ENCODE data around the gene FLCN.
"Not testable (repeated sequence)": the region's sequence is repeated elsewhere in the genome, so short reads cannot be mapped to it uniquely, and the experiment has no call there.

FLCN gene

GRCh38 chr17:17237026-17237799 is at the start of gene FLCN:
Gene FLCN, minus strand, starts transcription at chr17:17237168. Its CDS starts 9,031 bp downstream, at chr17:17228137.
- peak; percentile 93 for DNase-seq
- in situ Hi-C loops (cut with MboI; ENCODE audit: low pct_unique_long_range_greater_than_20kb, low sequenced_read_pairs) = no loop called here

GRCh38 chr17:17285951-17286350 is 49.0 kb upstream of the FLCN start:
- in situ Hi-C loops (cut with MboI; ENCODE audit: low pct_unique_long_range_greater_than_20kb, low sequenced_read_pairs) = no loop called here
- no peak for DNase-seq

- DNase-seq = peak; percentile 97
- in situ Hi-C loops (cut with MboI; ENCODE audit: low pct_unique_long_range_greater_than_20kb, low sequenced_read_pairs) = no loop called here
Observed at GRCh38 chr17:17280613-17281549, 43.9 kb upstream of the FLCN start, which contains the start of gene COPS3. Gene COPS3, minus strand, starts transcription at chr17:17281246. Its CDS starts 60 bp downstream, at chr17:17281186.

- no peak for DNase-seq
- in situ Hi-C loops (cut with MboI; ENCODE audit: low pct_unique_long_range_greater_than_20kb, low sequenced_read_pairs) = no loop called here
Observed at GRCh38 chr17:17279316-17279715, 42.3 kb upstream of the FLCN start.

GRCh38 chr17:17277431-17277830 is 40.5 kb upstream of the FLCN start:
- DNase-seq; in situ Hi-C loops (cut with MboI; ENCODE audit: low pct_unique_long_range_greater_than_20kb, low sequenced_read_pairs): not testable (repeated sequence)

GRCh38 chr17:17275971-17276370 is 39.0 kb upstream of the FLCN start:
- in situ Hi-C loops (cut with MboI; ENCODE audit: low pct_unique_long_range_greater_than_20kb, low sequenced_read_pairs) = no loop called here
- DNase-seq = peak; percentile 69

GRCh38 chr17:17269926-17270773 is 33.2 kb upstream of the FLCN start:
- peak; percentile 40 for DNase-seq
- in situ Hi-C loops (cut with MboI; ENCODE audit: low pct_unique_long_range_greater_than_20kb, low sequenced_read_pairs) = no loop called here

GRCh38 chr17:17264430-17264829 is 27.5 kb upstream of the FLCN start:
- in situ Hi-C loops (cut with MboI; ENCODE audit: low pct_unique_long_range_greater_than_20kb, low sequenced_read_pairs) = no loop called here
- DNase-seq = no peak

DNA sequence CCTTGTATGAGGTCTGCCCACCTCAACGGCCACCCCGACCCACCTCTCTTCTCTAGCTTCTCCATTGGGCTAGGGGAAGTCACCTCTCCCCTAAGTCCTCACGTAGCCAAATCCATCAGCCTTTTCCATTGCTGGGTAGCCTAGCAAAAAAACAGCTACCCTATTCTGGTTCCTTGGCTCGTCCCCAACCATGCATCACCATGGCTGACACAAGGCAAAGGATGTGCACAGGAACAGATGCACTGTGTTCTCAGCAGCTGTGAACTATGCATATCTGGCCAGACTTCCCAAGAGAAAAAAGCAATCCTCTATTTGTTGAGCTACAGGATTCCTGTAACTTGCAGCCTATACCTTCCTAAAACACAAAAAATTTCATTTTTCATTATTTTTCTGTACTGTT is 22.0 kb upstream of the FLCN start:
- in situ Hi-C loops (cut with MboI; ENCODE audit: low pct_unique_long_range_greater_than_20kb, low sequenced_read_pairs) = no loop called here
- DNase-seq = no peak

GRCh38 chr17:17258011-17258410 is 21.0 kb upstream of the FLCN start:
- in situ Hi-C loops (cut with MboI; ENCODE audit: low pct_unique_long_range_greater_than_20kb, low sequenced_read_pairs) = no loop called here
- no peak for DNase-seq

DNA sequence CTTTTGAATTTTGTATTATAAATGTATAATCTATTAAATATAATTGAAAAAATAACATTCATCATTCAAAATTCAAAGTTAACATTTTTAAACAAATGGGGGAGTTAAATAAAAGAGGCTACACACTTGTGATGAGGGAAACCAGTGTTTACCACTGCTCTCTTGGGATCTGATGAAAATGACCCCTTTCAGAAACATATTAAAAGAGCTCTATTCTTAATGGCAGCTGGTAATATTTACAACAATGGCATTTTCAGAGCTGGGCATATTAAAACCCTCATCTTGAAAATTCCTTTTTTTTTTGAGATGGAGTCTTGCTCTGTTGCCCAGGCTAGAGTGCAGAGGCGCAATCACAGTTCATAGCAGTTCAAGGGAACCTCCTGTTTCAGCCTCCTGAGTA is 19.3 kb upstream of the FLCN start:
- in situ Hi-C loops (cut with MboI; ENCODE audit: low pct_unique_long_range_greater_than_20kb, low sequenced_read_pairs) = no loop called here
- no peak for DNase-seq

GRCh38 chr17:17255689-17256088 is 18.7 kb upstream of the FLCN start:
- in situ Hi-C loops (cut with MboI; ENCODE audit: low pct_unique_long_range_greater_than_20kb, low sequenced_read_pairs); DNase-seq: not testable (repeated sequence)

- in situ Hi-C loops (cut with MboI; ENCODE audit: low pct_unique_long_range_greater_than_20kb, low sequenced_read_pairs) = no loop called here
- no peak for DNase-seq
Observed at GRCh38 chr17:17254036-17254435, 17.1 kb upstream of the FLCN start.

GRCh38 chr17:17253406-17253805 is 16.4 kb upstream of the FLCN start:
- in situ Hi-C loops (cut with MboI; ENCODE audit: low pct_unique_long_range_greater_than_20kb, low sequenced_read_pairs) = no loop called here
- no peak for DNase-seq

DNA sequence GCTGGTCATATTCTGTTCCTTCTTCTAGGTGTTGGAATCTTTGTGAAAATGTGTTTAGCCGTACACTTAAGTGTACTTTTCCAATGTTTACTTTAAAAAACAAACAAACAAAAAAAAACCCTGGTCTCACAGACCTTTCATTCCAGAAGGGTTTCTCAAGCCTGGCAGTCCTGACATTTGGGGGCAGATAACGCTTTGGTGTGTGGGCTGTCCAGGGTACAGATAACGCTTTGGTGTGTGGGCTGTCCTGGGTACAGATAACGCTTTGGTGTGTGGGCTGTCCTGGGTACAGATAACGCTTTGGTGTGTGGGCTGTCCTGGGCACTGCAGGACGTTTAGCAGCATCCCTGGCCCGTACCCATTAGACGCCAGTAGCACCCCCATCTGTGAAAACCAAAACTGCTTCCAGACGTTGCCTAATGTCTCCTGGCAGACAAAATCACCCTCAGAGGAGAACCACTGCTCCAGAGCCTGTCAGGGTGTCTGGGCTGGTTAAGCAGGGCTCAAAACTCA is 15.2 kb upstream of the FLCN start:
- in situ Hi-C loops (cut with MboI; ENCODE audit: low pct_unique_long_range_greater_than_20kb, low sequenced_read_pairs) = no loop called here

GRCh38 chr17:17246879-17247278 is 9.9 kb upstream of the FLCN start:
- DNase-seq = no peak
- in situ Hi-C loops (cut with MboI; ENCODE audit: low pct_unique_long_range_greater_than_20kb, low sequenced_read_pairs) = no loop called here

More for the DNA sequence above, 15.2 kb upstream of the FLCN start:
- DNase-seq = no peak

- DNase-seq = no peak
- in situ Hi-C loops (cut with MboI; ENCODE audit: low pct_unique_long_range_greater_than_20kb, low sequenced_read_pairs) = no loop called here
Observed at GRCh38 chr17:17243163-17243562, 6.2 kb upstream of the FLCN start.

DNA sequence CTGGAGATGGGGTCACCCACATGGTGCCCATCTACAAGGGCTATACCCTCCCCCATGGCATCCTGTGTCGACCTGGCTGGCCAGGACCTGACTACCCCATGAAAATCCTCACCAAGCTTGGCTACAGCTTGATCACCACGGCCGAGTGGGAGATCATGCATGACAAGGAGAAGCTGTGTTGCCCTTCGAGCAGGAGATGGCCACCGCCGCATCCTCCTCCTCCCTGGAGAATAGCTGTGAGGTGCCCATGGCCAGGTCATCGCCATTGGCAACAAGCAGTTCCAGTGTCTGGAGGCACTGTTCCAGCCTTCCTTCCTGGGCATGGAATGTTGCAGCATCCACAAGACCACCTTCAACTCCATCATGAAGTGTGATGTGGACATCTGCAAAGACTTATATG is 5.3 kb upstream of the FLCN start:
- no peak for DNase-seq
- in situ Hi-C loops (cut with MboI; ENCODE audit: low pct_unique_long_range_greater_than_20kb, low sequenced_read_pairs) = no loop called here

DNA sequence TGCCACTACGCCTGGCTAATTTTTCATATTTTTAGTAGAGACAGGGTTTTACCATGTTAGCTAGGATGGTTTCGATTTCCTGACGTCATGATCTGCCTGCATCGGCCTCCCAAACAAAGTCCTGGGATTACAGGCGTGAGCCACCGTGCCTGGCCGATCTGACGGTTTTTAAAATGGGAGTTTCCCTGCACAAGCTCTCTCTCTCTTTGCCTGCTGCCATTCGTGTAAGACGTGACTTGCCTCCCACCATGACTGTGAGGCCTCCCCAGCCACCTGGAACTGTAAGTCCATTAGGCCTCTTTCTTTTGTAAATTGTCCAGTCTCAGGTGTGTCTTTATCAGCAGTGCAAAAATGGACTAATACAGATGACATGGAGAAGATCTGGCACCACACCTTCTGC is 4.7 kb upstream of the FLCN start:
- DNase-seq = no peak
- in situ Hi-C loops (cut with MboI; ENCODE audit: low pct_unique_long_range_greater_than_20kb, low sequenced_read_pairs) = no loop called here

Measured in KBM-7 (cell line).